HepG2 (cell line): Measurements from ENCODE around the gene DNAJC2. TPM values are rescaled to one million over a fixed set of nuclear protein-coding genes. Genes with fewer than 3 reads are reported as not detected.
A peak's percentile ranks its signal among the peaks of the same experiment; 100 is the strongest.

Experiments
- DR1 ChIP-seq: sonication (generic); formaldehyde crosslinking; IDR thresholded peaks from 2 replicates; pipeline ENCODE4 v1.8.0; 2021; ENCODE audit warnings: mild to moderate bottlenecking, missing genetic modification reagents, inconsistent platforms
- ETS1 ChIP-seq: sonication (generic); formaldehyde crosslinking; IDR thresholded peaks from 2 replicates; pipeline ENCODE4 v1.4.0; 2020; ENCODE audit warnings: missing genetic modification reagents
- EZH2 ChIP-seq: conservative IDR thresholded peaks from 2 replicates; pipeline ENCODE4 v1.6.1; 2012; ENCODE audit warnings: mild to moderate bottlenecking, low read depth, low read length, moderate library complexity
- MIER2 ChIP-seq: IDR thresholded peaks from 2 replicates; pipeline ENCODE4 v1.6.1; 2016; ENCODE audit warnings: missing biosample characterization, missing genetic modification reagents
- SATB2 ChIP-seq: sonication (generic); formaldehyde crosslinking; IDR thresholded peaks from 2 replicates; pipeline ENCODE4 v1.5.0; 2020; ENCODE audit warnings: missing genetic modification reagents
- YY1 ChIP-seq: IDR thresholded peaks from 2 replicates; pipeline ENCODE4 v1.6.1; 2011; ENCODE audit warnings: low read length, low read depth, moderate library complexity, mild to moderate bottlenecking; ENCODE audit not compliant: insufficient read depth, insufficient replicate concordance
- ZBTB37 ChIP-seq: sonication (generic); formaldehyde crosslinking; IDR thresholded peaks from 2 replicates; pipeline ENCODE4 v1.4.0; 2020; ENCODE audit warnings: mild to moderate bottlenecking, missing genetic modification reagents
- ZNF101 ChIP-seq: sonication (generic); formaldehyde crosslinking; IDR thresholded peaks from 2 replicates; pipeline ENCODE4 v1.4.0; 2020; ENCODE audit warnings: mild to moderate bottlenecking, low read depth, missing genetic modification reagents, borderline replicate concordance
- ZNF276 ChIP-seq: sonication (generic); formaldehyde crosslinking; IDR thresholded peaks from 2 replicates; pipeline ENCODE4 v1.4.0; 2020; ENCODE audit warnings: mild to moderate bottlenecking, low read depth, missing genetic modification reagents
- ZNF34 ChIP-seq: sonication (generic); formaldehyde crosslinking; IDR thresholded peaks from 2 replicates; pipeline ENCODE4 v1.4.0; 2020; ENCODE audit warnings: mild to moderate bottlenecking, missing genetic modification reagents, borderline replicate concordance
- ZNF383 ChIP-seq: sonication (generic); formaldehyde crosslinking; IDR thresholded peaks from 2 replicates; pipeline ENCODE4 v1.4.0; 2020; ENCODE audit warnings: missing genetic modification reagents, mild to moderate bottlenecking, borderline replicate concordance
- ZNF605 ChIP-seq: sonication (generic); formaldehyde crosslinking; IDR thresholded peaks from 2 replicates; pipeline ENCODE4 v1.8.0; 2022; ENCODE audit warnings: mild to moderate bottlenecking, missing genetic modification reagents
- ZNF720 ChIP-seq: sonication (generic); formaldehyde crosslinking; IDR thresholded peaks from 2 replicates; pipeline ENCODE4 v1.4.0; 2020; ENCODE audit warnings: missing genetic modification reagents
- ZNF768 ChIP-seq: sonication (generic); formaldehyde crosslinking; IDR thresholded peaks from 2 replicates; pipeline ENCODE4 v1.4.0; 2020; ENCODE audit warnings: missing genetic modification reagents
- ZNF878 ChIP-seq: sonication (generic); formaldehyde crosslinking; IDR thresholded peaks from 2 replicates; pipeline ENCODE4 v1.8.1; 2023; ENCODE audit warnings: mild to moderate bottlenecking, missing genetic modification reagents, moderate library complexity
- polyA plus RNA-seq, 8 experiments: library from polyadenylated mRNA; depleted of rRNA in 3 of 8; stranded (reverse) in 7 of 8; unstranded in 1 of 8; fragments of >200 nt; fragmentation: Illumina TruSeq in 4 of 8; extraction: Trizol in 4 of 8; gene quantifications; 2 replicates each; pipeline versions ENCODE4 v1.2.1 to v1.2.3, GENCODE V29; 2011 to 2016; ENCODE audit warnings: low read depth in 4 of 8, missing spikeins in 1 of 8, mixed read lengths in 1 of 8; ENCODE audit not compliant: insufficient read depth in 1 of 8
- total RNA-seq, 5 experiments: library from RNA; depleted of rRNA; stranded (reverse); fragments of >200 nt; fragmentation: Illumina TruSeq; extraction: Trizol; gene quantifications; 2 replicates each; pipeline ENCODE4 v1.2.3, GENCODE V29; 2016; ENCODE audit warnings: low read depth in 1 of 5
- TF ChIP-seq, protein P1 (sequence below): IDR thresholded peaks from 2 replicates; pipeline ENCODE4 v1.6.1; 2012; ENCODE audit warnings: low read length, improper control_type of control experiment

Gene DNAJC2
- total and polyA plus RNA-seq, 2 of the 13 experiments (the other 11 are each of a cell fraction or from before 2014, with no cell fraction given) = 19.6 to 42.0 TPM

DNA sequence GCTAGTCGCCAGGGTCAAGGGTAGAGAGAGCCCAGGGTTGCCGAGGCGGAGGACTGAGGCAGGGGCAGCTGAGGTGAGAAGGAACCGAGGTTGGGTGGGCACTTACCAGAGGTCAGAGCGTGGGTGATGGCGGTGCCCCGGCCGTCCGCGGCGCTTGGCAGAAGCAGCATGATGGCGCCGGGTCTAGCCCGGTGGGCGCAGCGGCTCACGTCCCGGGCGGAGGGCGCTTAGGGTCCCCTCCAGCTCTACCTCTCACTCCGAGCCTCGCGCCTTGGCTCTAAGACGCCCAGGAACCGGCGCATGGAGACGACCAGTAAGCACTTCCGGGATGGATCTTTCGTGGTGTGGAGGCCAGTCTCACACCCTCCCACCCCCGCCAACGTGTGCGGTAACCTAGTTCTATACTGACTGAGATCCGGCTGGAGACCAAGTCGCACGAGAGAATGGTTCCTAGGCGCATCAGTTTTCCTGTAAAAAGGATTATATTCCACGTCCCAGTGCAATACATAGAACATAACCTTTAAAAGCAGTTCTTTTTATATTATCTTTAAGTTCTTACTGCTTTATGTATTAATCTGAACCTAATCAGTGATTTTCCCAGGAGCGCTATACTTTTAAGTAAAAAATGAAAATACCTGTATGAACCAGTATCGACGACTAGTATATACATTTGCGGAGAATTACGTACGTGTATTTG, at the start of gene DNAJC2 (continued):
- TF ChIP-seq ZNF276 (CRISPR knock-in tag) (peak; percentile 76), ZNF720 (CRISPR knock-in tag) (no peak), ZNF878 (CRISPR knock-in tag) (peak; percentile 89), ZNF605 (peak; percentile 94; the same call in 1 of the 2 replicates), ETS1 (CRISPR knock-in tag) (0 out of 2 replicates have a peak, but pooled peaks have one; percentile 53), ZNF768 (CRISPR knock-in tag) (peak; percentile 45; the same call in 1 of the 2 replicates), ZNF383 (CRISPR knock-in tag) (no peak), DR1 (CRISPR knock-in tag) (peak; percentile 36; the same call in 1 of the 2 replicates), MIER2 (CRISPR knock-in tag) (peak; percentile 58; the same call in 1 of the 2 replicates), ZBTB37 (CRISPR knock-in tag) (no peak), ZNF34 (CRISPR knock-in tag) (0 out of 2 replicates have a peak, but pooled peaks have one; percentile 41), SATB2 (CRISPR knock-in tag) (0 out of 2 replicates have a peak, but pooled peaks have one; percentile 58), ZNF101 (no peak), YY1 (peak; percentile 73), EZH2 (no peak)
- TF ChIP-seq, protein P1, sequence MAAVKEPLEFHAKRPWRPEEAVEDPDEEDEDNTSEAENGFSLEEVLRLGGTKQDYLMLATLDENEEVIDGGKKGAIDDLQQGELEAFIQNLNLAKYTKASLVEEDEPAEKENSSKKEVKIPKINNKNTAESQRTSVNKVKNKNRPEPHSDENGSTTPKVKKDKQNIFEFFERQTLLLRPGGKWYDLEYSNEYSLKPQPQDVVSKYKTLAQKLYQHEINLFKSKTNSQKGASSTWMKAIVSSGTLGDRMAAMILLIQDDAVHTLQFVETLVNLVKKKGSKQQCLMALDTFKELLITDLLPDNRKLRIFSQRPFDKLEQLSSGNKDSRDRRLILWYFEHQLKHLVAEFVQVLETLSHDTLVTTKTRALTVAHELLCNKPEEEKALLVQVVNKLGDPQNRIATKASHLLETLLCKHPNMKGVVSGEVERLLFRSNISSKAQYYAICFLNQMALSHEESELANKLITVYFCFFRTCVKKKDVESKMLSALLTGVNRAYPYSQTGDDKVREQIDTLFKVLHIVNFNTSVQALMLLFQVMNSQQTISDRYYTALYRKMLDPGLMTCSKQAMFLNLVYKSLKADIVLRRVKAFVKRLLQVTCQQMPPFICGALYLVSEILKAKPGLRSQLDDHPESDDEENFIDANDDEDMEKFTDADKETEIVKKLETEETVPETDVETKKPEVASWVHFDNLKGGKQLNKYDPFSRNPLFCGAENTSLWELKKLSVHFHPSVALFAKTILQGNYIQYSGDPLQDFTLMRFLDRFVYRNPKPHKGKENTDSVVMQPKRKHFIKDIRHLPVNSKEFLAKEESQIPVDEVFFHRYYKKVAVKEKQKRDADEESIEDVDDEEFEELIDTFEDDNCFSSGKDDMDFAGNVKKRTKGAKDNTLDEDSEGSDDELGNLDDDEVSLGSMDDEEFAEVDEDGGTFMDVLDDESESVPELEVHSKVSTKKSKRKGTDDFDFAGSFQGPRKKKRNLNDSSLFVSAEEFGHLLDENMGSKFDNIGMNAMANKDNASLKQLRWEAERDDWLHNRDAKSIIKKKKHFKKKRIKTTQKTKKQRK = no peak
